Stimulated activated CD8-positive, alpha-beta memory T cell treated with anti-CD3 and anti-CD28 coated beads, Interleukin-7, amount 100 ng/mL, for 4 hours (primary cell): ENCODE measurements around the gene GRIN2C.

Experiments
- DNase-seq, 2 donors: peaks; one replicate each; pipeline ENCODE4 v3.0.0-alpha.2; 2020; ENCODE audit warnings: low read depth in 2 of 2

GRIN2C gene

GRCh38 chr17:74822335-74822938 is 37.2 kb downstream of the GRIN2C start:
- no peak for DNase-seq

- DNase-seq = no peak
Observed at GRCh38 chr17:74821655-74822334, 37.9 kb downstream of the GRIN2C start.

GRCh38 chr17:74819801-74820436 is 39.8 kb downstream of the GRIN2C start:
- no peak for DNase-seq

- no peak for DNase-seq
Observed at GRCh38 chr17:74818291-74818938, 41.3 kb downstream of the GRIN2C start.

- no peak for DNase-seq
Observed at GRCh38 chr17:74816905-74817620, 42.6 kb downstream of the GRIN2C start.

GRCh38 chr17:74815550-74816370 is 43.9 kb downstream of the GRIN2C start:
- no peak for DNase-seq

GRCh38 chr17:74815067-74815466 is 44.6 kb downstream of the GRIN2C start:
- DNase-seq = no peak

- no peak for DNase-seq
Observed at GRCh38 chr17:74814453-74814852, 45.2 kb downstream of the GRIN2C start.

- DNase-seq = no peak
Observed at GRCh38 chr17:74812109-74813009, 47.3 kb downstream of the GRIN2C start.

- no peak for DNase-seq
Observed at GRCh38 chr17:74810699-74811485, 48.8 kb downstream of the GRIN2C start.

- DNase-seq = no peak
Observed at GRCh38 chr17:74808714-74809430, 50.8 kb downstream of the GRIN2C start.

- DNase-seq = no peak
Observed at GRCh38 chr17:74807925-74808324, 51.8 kb downstream of the GRIN2C start.

- DNase-seq = no peak
Observed at GRCh38 chr17:74807441-74807840, 52.2 kb downstream of the GRIN2C start.

- no peak for DNase-seq
Observed at GRCh38 chr17:74806334-74806733, 53.4 kb downstream of the GRIN2C start.

- no peak for DNase-seq
Observed at GRCh38 chr17:74805591-74805991, 54.1 kb downstream of the GRIN2C start.

- no peak for DNase-seq
Observed at GRCh38 chr17:74804683-74805082, 55.0 kb downstream of the GRIN2C start.

- DNase-seq = no peak
Observed at GRCh38 chr17:74803971-74804370, 55.7 kb downstream of the GRIN2C start.

- no peak for DNase-seq
Observed at GRCh38 chr17:74803388-74803930, 56.2 kb downstream of the GRIN2C start.
